Endothelial cell of hepatic sinusoid (primary cell): ENCODE results near the gene TRIM65.
"Not testable (repeated sequence)": the region's sequence is repeated elsewhere in the genome, so short reads cannot be mapped to it uniquely, and the experiment has no call there.

Source experiments
- in situ Hi-C: cut with HindIII; loops from 2 replicates; pipeline ENCODE4 v1.10.0; 2017; ENCODE audit warnings: low sequenced_read_pairs

TRIM65 gene

DNA sequence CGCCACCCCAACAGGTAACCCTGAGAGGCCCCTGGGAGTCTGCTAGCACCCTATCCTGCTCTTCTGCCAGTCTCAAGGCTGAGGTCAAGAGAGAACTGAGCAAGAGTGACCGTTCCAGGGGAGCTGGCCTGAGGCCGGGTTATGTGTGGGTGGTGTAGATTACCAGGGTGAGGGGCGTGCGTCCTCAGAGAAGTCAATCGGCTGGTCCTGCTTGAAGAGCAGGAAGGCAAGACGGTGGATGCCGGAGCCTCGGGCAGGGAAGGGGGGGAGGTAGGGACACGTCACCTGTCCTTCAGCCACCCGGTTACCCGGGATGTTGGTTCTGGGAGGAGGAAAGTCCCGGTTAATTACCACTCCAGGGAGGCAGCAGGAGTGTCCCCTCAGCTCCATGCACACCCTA lies 2.6 kb upstream of the TRIM65 start:
- in situ Hi-C loops: no loop called here

DNA sequence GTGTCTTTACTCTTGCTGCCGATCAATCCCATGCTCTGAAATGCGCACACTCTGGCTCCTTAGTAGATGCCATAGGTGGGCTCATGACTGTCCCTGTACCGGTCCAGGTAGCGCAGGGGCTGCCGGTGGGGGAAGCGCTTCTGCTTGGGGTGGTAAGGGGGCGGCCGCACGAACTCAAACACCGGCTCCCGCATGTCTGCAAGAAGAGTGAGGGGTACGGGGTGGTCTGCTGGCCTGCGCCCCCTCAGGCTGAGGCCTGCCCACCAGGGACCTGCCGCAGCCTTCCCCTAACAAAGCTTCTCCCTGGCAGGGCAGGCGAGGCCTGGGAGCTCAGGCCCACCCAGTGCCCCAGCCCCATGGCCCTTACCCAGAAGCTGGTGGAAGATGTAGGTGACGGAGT lies 2.0 kb upstream of the TRIM65 start:
- in situ Hi-C loops: no loop called here

GRCh38 chr17:75898065-75898464 lies 1.3 kb upstream of the TRIM65 start:
- in situ Hi-C loops: no loop called here

- in situ Hi-C loops: no loop called here
Observed at GRCh38 chr17:75897160-75898019, 639 bp upstream of the TRIM65 start.

DNA sequence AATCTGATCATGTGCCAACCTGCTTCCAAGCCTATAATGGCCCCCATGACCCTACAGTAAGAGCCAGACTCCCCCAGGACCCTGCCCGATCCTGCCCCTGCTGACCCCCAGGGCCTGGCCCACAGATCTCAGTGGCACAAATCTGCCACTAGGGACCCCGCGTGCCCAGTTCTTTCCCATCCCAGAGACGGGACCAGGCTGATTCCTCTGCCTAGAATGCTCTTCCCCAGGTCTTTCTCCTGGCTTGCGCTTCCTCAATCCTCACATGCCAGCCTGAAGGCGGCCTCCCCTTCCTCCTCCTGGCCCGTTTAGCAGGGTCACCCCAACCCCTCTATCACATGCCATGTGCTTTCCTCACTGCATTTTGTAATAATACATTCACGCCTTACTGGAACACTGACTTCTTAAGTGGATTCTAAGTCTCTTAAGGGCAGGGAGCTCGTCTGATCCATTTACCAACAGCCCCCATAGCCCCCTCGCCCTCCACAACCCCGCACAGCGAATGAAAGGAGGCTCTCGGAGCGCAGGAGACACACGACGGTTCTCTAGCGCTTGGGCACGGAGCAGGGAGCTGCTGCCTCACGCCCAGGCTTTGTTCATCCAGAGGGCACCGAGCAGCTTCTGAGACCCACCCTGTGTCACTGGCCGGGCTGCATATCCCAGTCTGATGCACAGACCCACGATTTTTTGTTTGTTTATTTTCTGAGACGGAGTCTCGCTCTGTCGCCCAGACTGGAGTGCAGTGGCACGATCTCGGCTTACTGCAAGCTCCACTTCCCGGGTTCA lies 1.2 kb downstream of the TRIM65 start:
- in situ Hi-C loops: no loop called here

- in situ Hi-C loops: no loop called here
Observed at GRCh38 chr17:75894049-75894733, 2.6 kb downstream of the TRIM65 start.

- in situ Hi-C loops: no loop called here
Observed at GRCh38 chr17:75893305-75894048, 3.3 kb downstream of the TRIM65 start.

DNA sequence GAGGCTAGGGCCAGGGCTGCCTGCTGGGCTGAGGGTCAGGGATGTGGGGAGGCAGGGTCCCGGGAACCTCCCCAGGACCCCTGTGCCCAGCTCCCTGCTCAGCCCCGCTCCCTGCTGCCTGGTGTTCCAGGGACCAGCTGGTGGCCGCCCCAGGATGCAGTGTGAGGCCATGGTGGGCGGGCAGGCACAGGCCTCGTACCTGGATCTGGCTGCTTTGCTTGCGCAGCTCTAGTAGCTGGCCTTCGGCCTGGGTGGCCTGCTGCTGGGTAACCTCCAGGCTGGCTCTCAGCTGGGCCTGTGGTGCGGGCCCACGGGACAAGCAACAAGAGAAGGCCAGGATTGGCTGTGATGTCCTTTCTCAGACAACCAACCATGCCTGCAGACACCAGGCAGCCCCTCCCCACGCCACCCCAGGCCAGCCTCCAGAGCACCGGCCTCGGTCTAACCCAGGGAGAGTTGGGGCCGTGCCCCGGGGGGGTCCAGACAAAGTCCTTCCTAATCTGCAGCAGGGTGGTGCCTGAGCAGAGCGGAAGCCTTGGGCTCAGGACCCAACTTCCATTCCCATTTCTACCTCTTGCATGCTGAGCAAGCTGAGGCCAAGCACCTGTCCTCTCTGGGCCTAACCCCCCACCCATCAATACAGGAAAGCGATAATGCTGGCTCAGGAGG lies 4.1 kb downstream of the TRIM65 start:
- in situ Hi-C loops: no loop called here

DNA sequence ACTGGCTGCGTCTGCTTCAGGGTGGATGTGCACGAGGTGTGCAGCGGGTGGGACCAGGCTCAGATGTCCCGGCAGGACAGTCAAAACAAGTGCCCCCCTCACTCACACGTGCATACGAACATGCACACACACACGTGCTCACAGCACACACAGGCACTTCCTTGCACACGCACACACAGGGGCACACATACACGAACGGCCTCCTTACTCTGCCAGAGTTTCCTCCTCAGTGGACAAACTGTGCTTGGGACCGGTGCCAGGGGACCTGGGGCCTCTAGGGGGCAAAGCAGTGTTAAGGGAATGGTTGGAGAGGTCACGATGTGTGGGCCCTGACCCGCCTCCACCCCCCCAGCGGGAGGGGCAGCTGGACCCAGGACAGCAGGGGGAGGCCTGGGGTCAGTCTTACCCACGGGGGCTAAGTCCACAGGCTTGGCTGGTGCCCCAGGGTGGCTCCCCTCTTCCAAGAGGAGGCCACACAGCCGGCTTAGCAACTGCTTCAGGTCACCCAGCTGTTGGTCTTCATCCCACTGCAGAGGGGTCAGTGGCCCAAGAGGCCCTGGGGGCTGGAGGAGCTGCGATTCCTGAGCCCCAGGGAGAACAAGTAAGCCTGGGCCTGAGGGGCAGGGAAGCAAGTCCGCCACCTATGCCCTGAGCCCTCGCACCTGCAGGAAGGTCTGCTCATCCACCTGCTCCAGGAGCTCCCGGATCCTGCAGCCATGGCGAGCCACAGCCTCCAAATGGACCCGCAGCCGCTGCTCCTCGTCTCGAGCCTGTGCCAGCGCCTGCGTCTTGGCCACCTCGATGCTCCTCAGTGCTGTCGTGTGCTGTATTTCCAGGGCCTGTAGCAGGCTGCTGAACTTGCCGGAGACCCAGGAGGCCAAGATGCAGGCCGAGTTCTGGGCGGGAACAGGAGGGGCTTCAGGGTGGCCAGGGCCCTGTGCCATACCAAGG lies 4.9 kb downstream of the TRIM65 start:
- in situ Hi-C loops: no loop called here

DNA sequence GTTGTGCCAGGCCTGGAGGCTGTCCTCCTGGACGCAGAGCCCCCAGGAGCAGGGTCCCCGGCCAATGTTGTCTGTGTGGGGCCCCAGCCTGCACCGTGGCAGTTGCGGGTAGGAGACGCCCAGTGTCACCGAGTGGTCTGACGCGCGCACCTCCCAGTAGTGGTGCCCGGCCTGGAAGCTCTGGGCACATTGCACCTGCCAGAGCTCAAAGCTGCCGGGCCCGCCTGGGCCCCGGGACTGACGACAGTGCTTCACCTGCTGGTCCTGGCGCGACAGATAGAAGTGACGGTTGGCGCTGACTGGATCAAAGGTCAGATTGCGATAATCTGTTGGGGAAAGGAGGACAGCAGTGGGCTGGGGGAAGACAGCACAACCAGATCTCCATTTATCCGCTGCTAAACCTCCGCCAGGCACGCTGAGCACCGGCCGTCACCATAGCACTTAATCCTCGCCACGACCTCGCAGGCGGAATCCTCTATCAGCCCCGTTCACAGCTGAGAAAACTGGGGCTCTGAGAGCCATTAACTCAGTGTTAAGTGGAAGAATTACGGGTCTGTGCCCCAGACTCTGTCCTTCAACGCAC lies 5.6 kb downstream of the TRIM65 start:
- in situ Hi-C loops: no loop called here

GRCh38 chr17:75889454-75889853 lies 7.3 kb downstream of the TRIM65 start:
- in situ Hi-C loops: no loop called here

DNA sequence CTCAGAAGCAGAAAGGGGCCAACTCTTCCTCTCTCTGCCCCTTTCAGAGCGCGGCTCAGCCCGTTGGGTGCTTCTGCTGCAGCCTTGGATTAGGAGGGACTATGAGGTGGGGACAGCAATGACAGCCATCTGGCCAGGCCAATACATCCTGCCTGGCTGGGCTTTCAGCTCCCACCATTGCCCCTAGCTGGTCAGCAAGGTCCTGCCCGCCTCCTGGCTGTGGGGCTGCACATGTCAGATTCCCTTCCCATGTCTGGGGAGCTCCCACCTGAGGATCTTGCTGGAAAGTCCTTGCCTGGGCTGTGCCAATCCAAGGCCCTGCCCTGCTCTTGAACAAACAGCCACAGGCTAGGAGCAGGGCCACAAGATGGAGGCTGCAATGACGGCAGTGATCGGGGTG lies 8.3 kb downstream of the TRIM65 start:
- in situ Hi-C loops: no loop called here

DNA sequence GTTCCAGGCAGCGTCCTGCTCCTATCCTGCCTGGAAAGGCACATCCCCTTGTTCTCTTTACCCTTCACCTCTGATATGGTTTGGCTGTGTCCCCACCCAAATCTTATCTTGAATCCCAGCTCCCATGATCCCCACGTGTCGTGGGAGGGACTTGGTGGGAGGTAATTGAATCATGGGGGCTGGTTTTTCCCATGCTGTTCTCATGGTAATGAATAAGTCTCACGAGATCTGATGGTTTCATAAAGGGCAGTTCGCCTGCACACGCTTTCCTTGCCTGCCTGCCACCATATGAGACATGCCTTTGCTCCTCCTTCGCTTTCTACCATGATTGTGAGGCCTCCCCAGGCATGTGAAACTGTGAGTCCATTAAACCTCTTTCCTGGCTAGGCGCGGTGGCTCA lies 10.9 kb downstream of the TRIM65 start:
- in situ Hi-C loops: not testable (repeated sequence)

- in situ Hi-C loops: no loop called here
Observed at GRCh38 chr17:75885431-75885830, 11.3 kb downstream of the TRIM65 start.

GRCh38 chr17:75881678-75882454 lies 14.9 kb downstream of the TRIM65 start:
- in situ Hi-C loops: no loop called here

DNA sequence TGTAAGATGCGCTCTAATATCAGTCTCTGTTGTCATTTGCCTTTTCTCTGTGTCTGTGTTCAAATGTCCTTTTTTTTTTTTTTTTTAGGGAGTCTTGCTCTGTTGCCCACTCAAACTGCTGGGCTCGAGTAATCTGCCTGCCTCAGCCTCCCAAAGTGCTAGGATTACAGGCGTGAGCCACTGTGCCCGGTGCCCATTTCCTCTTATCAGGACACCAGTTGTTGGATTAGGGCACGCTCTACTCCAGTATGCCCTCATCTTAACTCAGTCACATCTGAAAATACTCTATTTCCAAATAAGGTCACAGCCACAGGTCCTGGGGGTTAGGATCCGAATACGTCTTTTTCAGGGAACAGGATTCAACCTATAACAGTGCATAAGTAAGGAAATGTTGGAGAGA lies 16.5 kb downstream of the TRIM65 start:
- in situ Hi-C loops: no loop called here

DNA sequence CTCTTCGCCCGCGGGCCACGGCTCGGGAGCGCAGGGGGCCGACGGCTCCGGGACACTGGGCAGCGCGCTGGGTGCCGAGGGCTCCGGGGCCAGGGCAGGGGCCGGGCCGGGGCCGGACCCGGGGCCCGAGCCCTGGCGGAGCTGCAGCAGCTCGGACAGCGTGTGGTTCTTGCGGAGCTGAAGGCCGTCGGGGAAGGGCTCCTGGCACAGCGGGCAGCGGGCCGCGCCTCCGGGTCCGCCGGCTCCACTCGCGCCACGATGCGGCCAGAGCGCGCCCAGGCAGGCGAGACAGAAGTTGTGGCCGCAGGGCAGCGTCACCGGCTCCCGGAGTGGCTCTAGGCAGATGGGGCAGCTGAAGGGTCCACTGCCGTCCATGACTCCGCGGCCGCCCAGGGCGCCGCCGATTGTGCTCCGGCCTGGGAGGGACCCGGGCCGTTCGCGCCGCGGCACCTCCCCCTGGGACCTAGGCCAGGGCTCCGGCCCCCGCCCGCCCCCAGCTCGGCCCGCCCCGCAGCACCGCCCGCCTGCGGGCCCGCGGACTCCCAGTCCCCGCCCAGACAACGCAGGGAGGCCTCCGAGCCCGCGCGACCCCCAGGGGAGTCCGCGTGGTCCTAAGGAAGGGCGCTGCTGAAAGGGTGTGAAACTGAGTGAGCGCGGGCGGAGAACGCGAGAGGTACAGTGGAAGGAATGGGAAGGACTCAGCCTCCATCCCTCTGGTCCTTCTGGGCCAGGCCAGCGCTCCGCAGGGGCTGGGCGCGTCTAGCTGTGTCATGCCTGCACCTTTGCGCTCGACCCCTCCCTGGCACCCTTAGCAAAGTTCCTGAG lies 18.4 kb downstream of the TRIM65 start, which contains the start of gene TRIM47:
Gene TRIM47, minus strand, starts transcription at position 408 of the 825 bp plus-strand sequence. Its CDS starts 33 bp downstream, at position 375.
- in situ Hi-C loops: no loop called here
